WERI-Rb-1 (cell line): Measurements from ENCODE around the gene CHIT1.

ENCODE experiments used
- DNase-seq: peaks from one replicate; pipeline ENCODE4 v3.0.0-alpha.2; 2020
- H3K27ac ChIP-seq: fragments of 250-450 bp; sonication (Bioruptor Pico); 2 replicates; pipeline ENCODE4 v1.5.1; 2020; ENCODE audit warnings: mild to moderate bottlenecking, moderate library complexity
- H3K27me3 ChIP-seq: fragments of 250-450 bp; sonication (Bioruptor Pico); 2 replicates; pipeline ENCODE4 v1.5.1; 2021; ENCODE audit warnings: mild to moderate bottlenecking, low read depth, moderate library complexity; ENCODE audit not compliant: insufficient read depth, severe bottlenecking
- H3K36me3 ChIP-seq: fragments of 250-450 bp; sonication (Bioruptor Pico); 2 replicates; pipeline ENCODE4 v1.5.1; 2020; ENCODE audit warnings: mild to moderate bottlenecking, moderate library complexity
- H3K4me3 ChIP-seq: 2 replicates; pipeline ENCODE4 v1.5.1; 2011; ENCODE audit warnings: low read depth, mild to moderate bottlenecking, control low read depth, low read length
- H3K9me3 ChIP-seq: fragments of 250-450 bp; sonication (Bioruptor Pico); 2 replicates; pipeline ENCODE4 v1.5.1; 2021; ENCODE audit warnings: mild to moderate bottlenecking, moderate library complexity; ENCODE audit not compliant: severe bottlenecking
- TF ChIP-seq, protein P1 (sequence below): IDR thresholded peaks from 2 replicates; pipeline ENCODE4 v1.5.1; 2011; ENCODE audit warnings: low read depth, mild to moderate bottlenecking, control low read depth, inconsistent platforms, low read length

CHIT1 gene

GRCh38 chr1:203187689-203188264 is 41.7 kb downstream of the CHIT1 start:
- TF ChIP-seq, protein P1, sequence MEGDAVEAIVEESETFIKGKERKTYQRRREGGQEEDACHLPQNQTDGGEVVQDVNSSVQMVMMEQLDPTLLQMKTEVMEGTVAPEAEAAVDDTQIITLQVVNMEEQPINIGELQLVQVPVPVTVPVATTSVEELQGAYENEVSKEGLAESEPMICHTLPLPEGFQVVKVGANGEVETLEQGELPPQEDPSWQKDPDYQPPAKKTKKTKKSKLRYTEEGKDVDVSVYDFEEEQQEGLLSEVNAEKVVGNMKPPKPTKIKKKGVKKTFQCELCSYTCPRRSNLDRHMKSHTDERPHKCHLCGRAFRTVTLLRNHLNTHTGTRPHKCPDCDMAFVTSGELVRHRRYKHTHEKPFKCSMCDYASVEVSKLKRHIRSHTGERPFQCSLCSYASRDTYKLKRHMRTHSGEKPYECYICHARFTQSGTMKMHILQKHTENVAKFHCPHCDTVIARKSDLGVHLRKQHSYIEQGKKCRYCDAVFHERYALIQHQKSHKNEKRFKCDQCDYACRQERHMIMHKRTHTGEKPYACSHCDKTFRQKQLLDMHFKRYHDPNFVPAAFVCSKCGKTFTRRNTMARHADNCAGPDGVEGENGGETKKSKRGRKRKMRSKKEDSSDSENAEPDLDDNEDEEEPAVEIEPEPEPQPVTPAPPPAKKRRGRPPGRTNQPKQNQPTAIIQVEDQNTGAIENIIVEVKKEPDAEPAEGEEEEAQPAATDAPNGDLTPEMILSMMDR, result no peak

DNA sequence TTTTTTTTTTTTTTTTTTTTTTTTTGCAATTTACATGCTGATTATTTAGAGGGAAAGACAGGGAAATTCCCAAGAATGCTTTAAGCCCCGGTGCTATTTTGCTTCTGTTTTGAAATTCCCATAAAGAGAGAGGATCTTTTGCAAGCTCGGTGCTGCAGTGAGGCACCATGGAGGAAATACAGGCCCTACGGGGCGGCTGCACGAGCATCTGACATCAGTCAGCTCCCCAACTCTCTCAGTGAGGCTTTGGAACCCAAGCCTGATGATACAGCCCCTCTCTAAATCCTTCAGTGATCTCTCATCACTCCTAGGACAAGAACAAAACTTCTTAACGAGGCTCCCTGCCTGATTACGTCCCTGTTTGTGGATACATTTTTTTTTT is 42.2 kb downstream of the CHIT1 start:
- DNase-seq, result peak; percentile 52
- TF ChIP-seq, protein P1, result no peak
- no peak overlapping the region for H3K4me3 ChIP-seq
- peak overlapping the region; percentile 92 for H3K27ac ChIP-seq
- no peaks in the 10 kb centered on the region for H3K36me3 ChIP-seq
- H3K9me3 ChIP-seq, result peaks cover 10% of the 10 kb centered on the region
- no peaks in the 10 kb centered on the region for H3K27me3 ChIP-seq

More at GRCh38 chr1:203187689-203188264, 41.7 kb downstream of the CHIT1 start:
- DNase-seq, result no peak
- Histone ChIP-seq H3K27me3 (no peaks in the 10 kb centered on the region), H3K9me3 (peaks cover 10% of the 10 kb centered on the region), H3K4me3 (no peak overlapping the region), H3K36me3 (no peaks in the 10 kb centered on the region), H3K27ac (peak overlapping the region; percentile 92)

DNA sequence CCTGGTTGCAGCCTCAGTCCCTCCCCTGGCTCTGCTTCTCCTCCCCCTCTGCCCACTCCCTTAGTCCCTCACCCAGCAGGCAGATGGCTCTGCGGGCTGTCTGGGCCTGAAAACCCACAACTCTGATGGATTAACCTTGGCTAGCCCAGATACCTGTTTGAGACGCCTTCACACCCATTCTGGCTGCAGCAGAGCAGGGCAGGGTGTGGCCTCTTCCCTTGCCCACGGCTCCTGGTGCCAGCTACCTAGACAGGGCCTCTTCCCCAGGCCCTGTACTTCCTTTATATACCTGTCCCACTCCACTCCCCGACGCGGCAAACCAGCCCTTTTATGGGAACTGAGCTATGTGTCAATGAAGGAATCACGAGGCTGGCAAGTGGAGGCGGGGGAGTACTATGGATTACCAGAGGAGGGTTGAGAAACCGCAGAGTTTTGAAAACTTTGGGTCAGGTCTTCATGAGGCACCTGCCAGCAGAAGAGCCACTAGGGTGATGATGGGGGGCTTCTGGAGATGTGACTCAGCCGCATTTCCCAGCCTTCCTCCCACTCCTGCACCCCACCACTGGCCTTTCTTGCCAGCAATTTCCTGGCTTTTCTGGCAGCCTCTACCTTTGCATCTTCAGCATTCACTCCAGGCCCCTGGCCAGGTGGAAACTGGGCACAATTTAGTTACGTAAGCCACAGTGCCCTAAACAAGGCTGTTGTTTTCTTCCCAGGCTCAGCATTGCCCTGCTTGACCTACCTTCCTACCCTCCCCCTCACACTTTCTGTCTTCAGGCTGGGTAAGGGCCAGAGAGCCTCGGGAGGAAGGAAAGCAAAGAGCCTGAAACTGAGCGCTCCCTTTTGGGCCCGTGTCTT is 42.8 kb downstream of the CHIT1 start, which contains the start of gene CHI3L1:
TSS of gene CHI3L1 (minus strand) at position 259 of the 858 bp plus-strand sequence. CDS start at position 178, 81 bp downstream.
- Histone ChIP-seq H3K9me3 (peaks cover 10% of the 10 kb centered on the region), H3K36me3 (no peaks in the 10 kb centered on the region), H3K27me3 (no peaks in the 10 kb centered on the region), H3K27ac (peak within 1 kb of the TSS; percentile 92), H3K4me3 (peak within 1 kb of the TSS; percentile 2)
- peak; percentile 99 for DNase-seq
- TF ChIP-seq, protein P1, result no peak; the same call in 1 of the 2 replicates

GRCh38 chr1:203186091-203186445 is 43.4 kb downstream of the CHIT1 start:
- Histone ChIP-seq H3K36me3 (peaks cover 3% of the 10 kb centered on the region), H3K9me3 (peaks cover 10% of the 10 kb centered on the region), H3K27me3 (no peaks in the 10 kb centered on the region), H3K27ac (peak overlapping the region; percentile 92), H3K4me3 (peak overlapping the region; percentile 1)
- no peak for DNase-seq
- TF ChIP-seq, protein P1, result no peak

DNA sequence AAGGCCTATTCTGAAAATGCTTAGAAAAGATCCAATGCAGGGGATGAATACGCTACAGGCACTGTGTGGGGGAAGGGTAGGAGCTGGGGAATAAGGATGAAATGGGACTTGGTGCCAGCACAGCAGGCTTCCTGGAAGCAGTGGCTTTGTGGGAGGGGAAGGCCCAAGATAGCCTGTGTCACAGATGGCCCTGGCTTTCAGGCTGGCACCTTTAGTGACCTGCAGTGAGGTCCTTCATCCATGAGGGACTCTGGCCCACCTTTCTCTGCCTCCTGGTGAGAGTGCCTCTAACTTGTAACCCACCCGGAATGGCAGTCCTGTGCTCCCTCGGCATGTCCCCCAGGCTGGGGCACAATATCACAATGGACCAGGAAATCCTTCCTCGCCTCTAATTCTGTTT is 43.9 kb downstream of the CHIT1 start:
- Histone ChIP-seq H3K27ac (peak overlapping the region; percentile 92), H3K4me3 (peak overlapping the region; percentile 1; the same call in 1 of the 2 replicates), H3K36me3 (peaks cover 7% of the 10 kb centered on the region), H3K27me3 (no peaks in the 10 kb centered on the region), H3K9me3 (peaks cover 10% of the 10 kb centered on the region)
- TF ChIP-seq, protein P1, result no peak
- DNase-seq, result peak; percentile 71
